ENCODE measurements around the gene DNAH12. TPM values are rescaled to one million over a fixed set of nuclear protein-coding genes. Genes with fewer than 3 reads are reported as not detected.
"Not testable (repeated sequence)": the region's sequence is repeated elsewhere in the genome, so short reads cannot be mapped to it uniquely, and the experiment has no call there.

DNAH12 gene
- total RNA-seq, 1 donor from 2014 or later: not detected

DNA sequence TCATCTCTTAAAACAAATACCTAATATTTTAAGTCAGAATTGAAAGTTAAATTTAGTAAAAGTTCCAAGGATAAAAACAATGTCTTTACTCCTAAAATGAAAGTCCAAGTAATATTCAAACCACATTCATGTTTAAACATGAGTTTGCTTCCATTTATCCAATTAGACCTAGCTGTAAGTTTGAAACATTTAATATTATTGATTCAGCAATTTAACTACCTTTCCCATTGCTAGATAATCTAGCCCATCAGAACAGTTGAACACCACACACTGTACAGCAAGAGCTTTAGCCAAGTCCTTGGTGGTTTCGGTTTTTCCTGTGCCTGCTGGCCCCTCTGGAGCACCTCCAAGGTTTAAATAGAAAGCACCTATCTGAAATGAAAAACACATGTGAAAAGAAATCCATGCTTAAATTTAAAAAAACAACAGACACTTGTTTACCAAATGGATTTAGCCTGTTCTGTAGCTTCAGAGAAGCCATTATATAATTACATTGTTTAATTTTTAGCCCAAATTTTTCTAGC, 97.8 kb downstream of the DNAH12 start:
- Histone ChIP-seq H3K36me3 (no peaks in the 10 kb centered on the region), H3K9me3 (no peaks in the 10 kb centered on the region), H3K4me3 (peak overlapping the region in 1 of 2 donors; percentile 12), H3K27me3 (no peaks in the 10 kb centered on the region), H3K4me1 (no peaks in the 10 kb centered on the region), H3K27ac (no peak overlapping the region)
- TF ChIP-seq, protein P1, sequence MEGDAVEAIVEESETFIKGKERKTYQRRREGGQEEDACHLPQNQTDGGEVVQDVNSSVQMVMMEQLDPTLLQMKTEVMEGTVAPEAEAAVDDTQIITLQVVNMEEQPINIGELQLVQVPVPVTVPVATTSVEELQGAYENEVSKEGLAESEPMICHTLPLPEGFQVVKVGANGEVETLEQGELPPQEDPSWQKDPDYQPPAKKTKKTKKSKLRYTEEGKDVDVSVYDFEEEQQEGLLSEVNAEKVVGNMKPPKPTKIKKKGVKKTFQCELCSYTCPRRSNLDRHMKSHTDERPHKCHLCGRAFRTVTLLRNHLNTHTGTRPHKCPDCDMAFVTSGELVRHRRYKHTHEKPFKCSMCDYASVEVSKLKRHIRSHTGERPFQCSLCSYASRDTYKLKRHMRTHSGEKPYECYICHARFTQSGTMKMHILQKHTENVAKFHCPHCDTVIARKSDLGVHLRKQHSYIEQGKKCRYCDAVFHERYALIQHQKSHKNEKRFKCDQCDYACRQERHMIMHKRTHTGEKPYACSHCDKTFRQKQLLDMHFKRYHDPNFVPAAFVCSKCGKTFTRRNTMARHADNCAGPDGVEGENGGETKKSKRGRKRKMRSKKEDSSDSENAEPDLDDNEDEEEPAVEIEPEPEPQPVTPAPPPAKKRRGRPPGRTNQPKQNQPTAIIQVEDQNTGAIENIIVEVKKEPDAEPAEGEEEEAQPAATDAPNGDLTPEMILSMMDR (IDR thresholded peaks at IDR 0.05): no peak
- no peak for DNase-seq (ENCODE audit: low spot score in 2 of 2)
- intact Hi-C loops (cut with DNase I): no loop called here

DNA sequence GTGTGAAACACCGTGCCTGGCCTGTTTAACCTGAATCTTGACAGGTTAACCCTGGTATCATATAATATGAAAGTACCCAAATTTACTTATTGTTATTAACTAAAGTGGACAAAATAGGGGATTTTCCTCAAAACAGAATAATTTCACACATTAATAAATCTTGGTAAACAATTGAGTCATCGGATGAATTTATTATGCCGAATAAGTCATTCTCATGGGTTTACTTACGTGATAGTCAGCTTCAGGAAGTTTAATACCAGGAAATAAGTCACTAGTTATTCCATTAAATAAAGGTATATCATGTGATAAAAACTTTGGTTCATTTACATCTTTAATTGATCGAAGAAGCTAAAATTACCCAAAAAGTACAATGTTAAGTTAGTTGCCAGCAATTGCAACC, 99.7 kb downstream of the DNAH12 start:
- no peak overlapping the region for H3K27ac ChIP-seq
- no peak for DNase-seq (ENCODE audit: low spot score in 2 of 2)
- H3K4me3 ChIP-seq: no peak overlapping the region
- H3K36me3 ChIP-seq: no peaks in the 10 kb centered on the region
- no peaks in the 10 kb centered on the region for H3K27me3 ChIP-seq
- TF ChIP-seq, protein P1 (IDR thresholded peaks at IDR 0.05): no peak
- no peaks in the 10 kb centered on the region for H3K9me3 ChIP-seq
- no peaks in the 10 kb centered on the region for H3K4me1 ChIP-seq
- intact Hi-C loops (cut with DNase I): no loop called here

DNA sequence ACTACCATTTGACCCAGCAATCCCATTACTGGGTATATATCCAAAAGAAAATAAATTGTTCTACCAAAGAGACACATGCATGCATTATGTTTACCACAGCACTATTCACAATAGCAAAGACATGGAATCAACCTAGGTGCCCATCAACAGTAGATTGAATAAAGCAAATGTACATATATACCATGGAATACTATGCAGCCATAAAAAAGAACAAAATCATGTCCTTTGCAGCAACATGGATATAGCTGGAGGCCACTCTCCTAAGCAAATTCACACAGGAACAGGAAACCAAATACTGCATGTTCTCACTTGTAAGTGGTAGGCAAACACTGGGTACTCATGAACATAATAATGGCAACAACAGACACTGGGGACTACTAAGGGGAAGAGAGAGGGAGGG, 104.0 kb downstream of the DNAH12 start:
- H3K27me3 ChIP-seq; H3K4me3 ChIP-seq; H3K27ac ChIP-seq; DNase-seq (ENCODE audit: low spot score in 2 of 2); H3K9me3 ChIP-seq; H3K4me1 ChIP-seq; H3K36me3 ChIP-seq; intact Hi-C loops (cut with DNase I): not testable (repeated sequence)

DNA sequence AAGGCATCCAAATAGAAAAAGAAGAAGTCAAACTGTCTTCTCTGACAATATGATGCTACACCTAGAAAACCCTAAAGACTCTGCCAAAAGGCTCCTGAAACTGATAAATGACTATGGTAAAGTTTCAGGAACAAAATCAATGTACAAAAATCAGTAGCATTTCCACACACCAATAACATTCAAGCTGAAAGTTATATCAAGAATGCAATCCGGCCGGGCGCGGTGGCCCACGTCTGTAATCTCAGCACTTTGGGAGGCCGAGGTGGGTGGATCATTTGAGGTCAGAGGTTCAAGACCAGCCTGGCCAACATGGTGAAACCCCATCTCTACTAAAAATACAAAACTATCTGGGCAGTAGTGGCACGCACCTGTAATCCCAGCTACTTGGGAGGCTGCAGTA, 105.7 kb downstream of the DNAH12 start:
- H3K9me3 ChIP-seq; H3K4me3 ChIP-seq; DNase-seq (ENCODE audit: low spot score in 2 of 2); intact Hi-C loops (cut with DNase I); H3K27ac ChIP-seq; H3K36me3 ChIP-seq; H3K4me1 ChIP-seq; H3K27me3 ChIP-seq: not testable (repeated sequence)

DNA sequence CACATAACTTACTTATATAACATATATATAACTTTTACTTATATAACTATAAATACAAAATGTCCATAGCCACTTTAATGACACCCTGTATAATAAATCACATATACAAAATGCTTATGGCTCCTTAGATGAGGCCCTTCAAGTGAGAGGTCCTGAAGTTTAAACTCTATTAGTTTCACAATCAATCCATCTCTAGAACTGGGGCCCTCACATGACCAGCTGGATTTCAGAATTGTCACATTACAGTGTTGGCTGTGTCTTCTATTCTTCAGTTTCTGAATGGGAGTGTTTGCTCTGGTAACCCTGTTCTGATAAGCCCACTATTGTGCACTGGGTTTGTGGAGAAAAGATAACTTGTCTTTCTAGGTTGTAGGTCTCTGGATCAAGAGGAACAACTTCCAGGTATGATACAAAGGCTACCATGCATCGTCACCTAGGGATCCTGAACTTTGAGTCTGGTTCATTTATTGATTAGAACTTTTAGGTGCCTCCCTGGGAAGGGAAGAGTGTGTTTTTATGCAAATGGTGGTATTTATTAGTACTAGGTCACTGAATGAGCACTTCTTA, 107.9 kb downstream of the DNAH12 start:
- Histone ChIP-seq H3K9me3 (no peaks in the 10 kb centered on the region), H3K27ac (no peak overlapping the region), H3K36me3 (no peaks in the 10 kb centered on the region), H3K4me1 (no peaks in the 10 kb centered on the region), H3K4me3 (no peak overlapping the region), H3K27me3 (no peaks in the 10 kb centered on the region)
- intact Hi-C loops (cut with DNase I): no loop called here
- DNase-seq (ENCODE audit: low spot score in 2 of 2): no peak
- TF ChIP-seq, protein P1 (IDR thresholded peaks at IDR 0.05): no peak

DNA sequence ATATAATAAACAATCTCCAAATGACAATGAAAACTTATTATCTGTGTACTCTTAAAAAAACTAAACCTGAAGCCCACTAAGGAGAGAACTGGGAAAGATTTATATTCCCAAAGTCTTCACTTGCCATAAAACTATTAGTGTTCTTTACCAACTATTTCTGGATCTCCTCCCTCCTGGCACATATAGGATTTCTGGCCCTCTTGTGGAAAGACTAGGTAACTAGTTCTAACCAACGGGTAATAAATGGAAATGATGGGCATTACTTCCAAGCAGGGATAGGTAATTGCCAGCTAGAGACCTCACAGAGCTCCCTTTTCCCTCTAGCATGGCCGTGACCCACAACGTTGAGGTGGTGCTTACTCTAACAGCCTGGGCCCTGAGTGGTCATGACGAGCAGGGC, 110.1 kb downstream of the DNAH12 start:
- Histone ChIP-seq H3K4me1 (no peaks in the 10 kb centered on the region), H3K36me3 (no peaks in the 10 kb centered on the region), H3K27ac (no peak overlapping the region), H3K9me3 (no peaks in the 10 kb centered on the region), H3K4me3 (no peak overlapping the region), H3K27me3 (no peaks in the 10 kb centered on the region)
- TF ChIP-seq, protein P1 (IDR thresholded peaks at IDR 0.05): no peak
- intact Hi-C loops (cut with DNase I): no loop called here
- DNase-seq (ENCODE audit: low spot score in 2 of 2): no peak

DNA sequence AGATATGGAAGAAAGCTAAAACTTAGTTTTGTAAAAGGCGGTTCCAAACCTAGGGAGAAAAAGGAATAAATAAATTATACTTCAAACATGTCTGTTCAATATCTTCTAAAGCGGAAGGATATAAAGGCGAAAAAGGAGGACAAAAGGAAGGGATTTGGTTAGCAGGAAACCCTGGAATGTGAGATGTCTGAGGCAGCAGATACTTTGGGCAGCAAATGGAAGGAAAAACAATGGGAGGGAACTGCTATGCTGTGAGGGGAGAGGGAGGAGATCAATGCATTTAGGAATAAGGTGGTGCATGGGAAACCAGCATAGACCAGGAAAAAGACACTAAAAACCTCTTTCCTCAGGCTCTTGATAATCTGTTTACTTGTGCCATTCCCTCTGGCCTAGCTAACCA, 120.8 kb downstream of the DNAH12 start:
- DNase-seq (ENCODE audit: low spot score in 2 of 2): no peak
- Histone ChIP-seq H3K4me3 (no peak overlapping the region), H3K27me3 (no peaks in the 10 kb centered on the region), H3K9me3 (no peaks in the 10 kb centered on the region), H3K4me1 (no peaks in the 10 kb centered on the region), H3K27ac (no peak overlapping the region), H3K36me3 (no peaks in the 10 kb centered on the region)
- TF ChIP-seq, protein P1 (IDR thresholded peaks at IDR 0.05): no peak
- intact Hi-C loops (cut with DNase I): no loop called here
